ENCODE results near the gene SMIM38.

SMIM38 gene

GRCh38 chr11:69151836-69152235 lies 3.9 kb upstream of the SMIM38 start:
- Histone ChIP-seq H3K4me2 (ENCODE audit: low read length) (no peak overlapping the region), H3K36me3 (ENCODE audit: control insufficient read depth in 1 of 2, insufficient read depth in 2 of 2, low read length in 2 of 2) (no peaks in the 10 kb centered on the region), H3K79me1 (ENCODE audit: low read length) (no peaks in the 10 kb centered on the region), H2BK12ac (ENCODE audit: low read length) (no peak overlapping the region), H2BK5ac (ENCODE audit: low read depth, low read length, poor library complexity) (no peak overlapping the region), H3K4me1 (ENCODE audit: control insufficient read depth in 1 of 2, insufficient read depth in 2 of 2, low read length in 2 of 2) (peaks cover 0 to 3% of the 10 kb centered on the region in 2 experiments), H3K27me3 (ENCODE audit: insufficient read depth, low read length) (no peaks in the 10 kb centered on the region), H3K18ac (ENCODE audit: low read length) (no peak overlapping the region), H3K4ac (ENCODE audit: low read depth, low read length) (no peak overlapping the region), H4K91ac (ENCODE audit: low read depth, low read length) (no peak overlapping the region), H3K4me3 (ENCODE audit: low read depth, low read length) (no peak overlapping the region), H2AK5ac (ENCODE audit: low read length) (no peak overlapping the region), H3K23ac (ENCODE audit: low read length) (no peak overlapping the region), H3K79me2 (ENCODE audit: control insufficient read depth, insufficient read depth, low read length, poor library complexity) (no peaks in the 10 kb centered on the region), H2BK120ac (ENCODE audit: insufficient read depth, low read length, poor library complexity) (no peak overlapping the region), H2AFZ (ENCODE audit: insufficient read depth, low read length, poor library complexity) (no peak overlapping the region), H3K9me3 (ENCODE audit: insufficient read depth, low read depth, low read length) (peaks cover 8% of the 10 kb centered on the region), H4K12ac (ENCODE audit: low read depth, low read length) (no peak overlapping the region), H3K9ac (ENCODE audit: low read length) (no peak overlapping the region), H3K27ac (ENCODE audit: low read depth, low read length) (no peak overlapping the region), H3K14ac (ENCODE audit: low read length) (no peak overlapping the region), H4K8ac (ENCODE audit: low read depth, low read length) (no peak overlapping the region)
- WGBS (ENCODE audit: extremely low coverage, insufficient coverage, insufficient read length) = no CpG with 5 or more reads among the region's 10 CpGs
- DNase-seq = no peak

GRCh38 chr11:69152733-69153421 lies 2.9 kb upstream of the SMIM38 start:
- no peak overlapping the region for H3K23ac ChIP-seq (ENCODE audit: low read length)
- H2AFZ ChIP-seq (ENCODE audit: insufficient read depth, low read length, poor library complexity) = no peak overlapping the region
- H3K9me3 ChIP-seq (ENCODE audit: insufficient read depth, low read depth, low read length) = peaks cover 5% of the 10 kb centered on the region
- no peak overlapping the region for H2BK120ac ChIP-seq (ENCODE audit: insufficient read depth, low read length, poor library complexity)
- H3K4ac ChIP-seq (ENCODE audit: low read depth, low read length) = no peak overlapping the region
- no peak for DNase-seq
- no peak overlapping the region for H3K27ac ChIP-seq (ENCODE audit: low read depth, low read length)
- H2AK5ac ChIP-seq (ENCODE audit: low read length) = no peak overlapping the region
- no peak overlapping the region for H2BK12ac ChIP-seq (ENCODE audit: low read length)
- H4K12ac ChIP-seq (ENCODE audit: low read depth, low read length) = no peak overlapping the region
- H4K8ac ChIP-seq (ENCODE audit: low read depth, low read length) = no peak overlapping the region
- H2BK5ac ChIP-seq (ENCODE audit: low read depth, low read length, poor library complexity) = no peak overlapping the region
- H3K18ac ChIP-seq (ENCODE audit: low read length) = no peak overlapping the region
- no peak overlapping the region for H3K4me2 ChIP-seq (ENCODE audit: low read length)
- no peaks in the 10 kb centered on the region for H3K27me3 ChIP-seq (ENCODE audit: insufficient read depth, low read length)
- no peak overlapping the region for H4K91ac ChIP-seq (ENCODE audit: low read depth, low read length)
- no peak overlapping the region for H3K4me3 ChIP-seq (ENCODE audit: low read depth, low read length)
- no peaks in the 10 kb centered on the region for H3K79me1 ChIP-seq (ENCODE audit: low read length)
- H3K79me2 ChIP-seq (ENCODE audit: control insufficient read depth, insufficient read depth, low read length, poor library complexity) = no peaks in the 10 kb centered on the region
- no peaks in the 10 kb centered on the region for H3K36me3 ChIP-seq (ENCODE audit: control insufficient read depth in 1 of 2, insufficient read depth in 2 of 2, low read length in 2 of 2)
- WGBS (ENCODE audit: extremely low coverage, insufficient coverage, insufficient read length) = no CpG with 5 or more reads among the region's 23 CpGs
- H3K9ac ChIP-seq (ENCODE audit: low read length) = no peak overlapping the region
- no peak overlapping the region for H3K14ac ChIP-seq (ENCODE audit: low read length)
- H3K4me1 ChIP-seq (ENCODE audit: control insufficient read depth in 1 of 2, insufficient read depth in 2 of 2, low read length in 2 of 2) = peaks cover 0 to 3% of the 10 kb centered on the region in 2 experiments

DNA sequence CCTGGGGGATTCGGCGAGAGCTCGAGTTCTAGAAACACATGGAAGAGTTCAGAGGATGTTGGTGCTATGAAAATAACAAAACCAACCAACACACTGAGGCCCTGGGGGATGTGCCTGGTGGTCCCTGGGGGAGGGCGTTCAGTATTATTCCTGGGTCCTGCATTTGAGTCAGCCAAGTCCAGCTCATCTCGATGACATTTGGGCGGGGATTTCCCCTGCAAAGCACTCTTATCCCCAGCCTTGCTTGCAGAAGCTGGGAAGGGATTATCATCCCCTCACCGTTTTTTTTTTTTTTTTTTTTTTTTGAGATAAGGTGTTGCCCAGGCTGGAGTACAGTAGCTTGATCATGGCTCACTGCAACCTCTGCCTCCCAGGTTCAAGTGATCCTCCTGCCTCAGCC lies 2.1 kb upstream of the SMIM38 start:
- Histone ChIP-seq H4K91ac (ENCODE audit: low read depth, low read length) (no peak overlapping the region), H3K14ac (ENCODE audit: low read length) (no peak overlapping the region), H3K4ac (ENCODE audit: low read depth, low read length) (no peak overlapping the region), H3K79me1 (ENCODE audit: low read length) (no peaks in the 10 kb centered on the region), H2BK5ac (ENCODE audit: low read depth, low read length, poor library complexity) (no peak overlapping the region), H3K27me3 (ENCODE audit: insufficient read depth, low read length) (no peaks in the 10 kb centered on the region), H2AK5ac (ENCODE audit: low read length) (no peak overlapping the region), H3K9ac (ENCODE audit: low read length) (no peak overlapping the region), H3K4me3 (ENCODE audit: low read depth, low read length) (no peak overlapping the region), H2BK12ac (ENCODE audit: low read length) (no peak overlapping the region), H3K18ac (ENCODE audit: low read length) (no peak overlapping the region), H4K12ac (ENCODE audit: low read depth, low read length) (no peak overlapping the region), H3K27ac (ENCODE audit: low read depth, low read length) (no peak overlapping the region), H3K36me3 (ENCODE audit: control insufficient read depth in 1 of 2, insufficient read depth in 2 of 2, low read length in 2 of 2) (no peaks in the 10 kb centered on the region), H2BK120ac (ENCODE audit: insufficient read depth, low read length, poor library complexity) (no peak overlapping the region), H3K79me2 (ENCODE audit: control insufficient read depth, insufficient read depth, low read length, poor library complexity) (no peaks in the 10 kb centered on the region), H3K23ac (ENCODE audit: low read length) (no peak overlapping the region), H2AFZ (ENCODE audit: insufficient read depth, low read length, poor library complexity) (no peak overlapping the region), H4K8ac (ENCODE audit: low read depth, low read length) (no peak overlapping the region), H3K4me2 (ENCODE audit: low read length) (no peak overlapping the region), H3K9me3 (ENCODE audit: insufficient read depth, low read depth, low read length) (peaks cover 2% of the 10 kb centered on the region), H3K4me1 (ENCODE audit: control insufficient read depth in 1 of 2, insufficient read depth in 2 of 2, low read length in 2 of 2) (peaks cover 0 to 3% of the 10 kb centered on the region in 2 experiments)
- no CpG with 5 or more reads among the region's 7 CpGs for WGBS (ENCODE audit: extremely low coverage, insufficient coverage, insufficient read length)
- no peak for DNase-seq

DNA sequence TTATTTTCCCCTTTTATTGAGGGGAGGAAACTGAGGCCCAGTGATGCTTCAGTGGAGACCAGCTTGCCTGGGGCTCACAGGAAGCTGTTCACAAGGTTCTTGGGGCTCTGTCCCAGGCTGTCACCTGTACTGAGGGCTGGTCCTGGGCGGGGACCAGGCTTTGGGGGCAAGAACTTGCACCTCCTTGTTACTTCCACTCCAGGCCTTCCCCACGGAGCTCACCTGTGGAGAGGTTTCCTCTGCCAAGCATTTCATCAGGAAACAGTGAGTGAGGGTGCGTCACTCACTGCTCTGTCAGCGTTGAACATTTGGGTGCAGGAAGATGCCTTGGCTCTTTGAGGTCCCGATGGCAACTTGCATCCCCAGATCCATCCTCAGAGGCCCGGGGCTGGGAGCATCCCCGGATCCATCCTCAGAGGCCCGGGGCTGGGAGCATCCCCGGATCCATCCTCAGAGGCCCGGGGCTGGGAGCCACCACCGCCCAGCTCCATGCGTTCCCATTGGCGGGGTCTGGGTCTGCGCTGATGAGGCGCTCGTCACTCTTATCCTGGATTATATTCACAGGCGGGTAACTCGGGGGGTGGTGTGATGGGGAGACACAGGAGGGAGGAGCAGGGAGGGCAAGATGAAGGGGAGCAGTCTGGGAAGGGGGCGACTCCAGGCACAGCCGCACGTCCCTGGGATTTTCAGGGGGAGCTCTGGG lies 1.4 kb upstream of the SMIM38 start:
- no peak overlapping the region for H3K4ac ChIP-seq (ENCODE audit: low read depth, low read length)
- no peak overlapping the region for H3K14ac ChIP-seq (ENCODE audit: low read length)
- H3K9me3 ChIP-seq (ENCODE audit: insufficient read depth, low read depth, low read length) = peaks cover 3% of the 10 kb centered on the region
- no peaks in the 10 kb centered on the region for H3K27me3 ChIP-seq (ENCODE audit: insufficient read depth, low read length)
- no peaks in the 10 kb centered on the region for H3K79me1 ChIP-seq (ENCODE audit: low read length)
- no CpG with 5 or more reads among the region's 21 CpGs for WGBS (ENCODE audit: extremely low coverage, insufficient coverage, insufficient read length)
- DNase-seq = no peak
- no peaks in the 10 kb centered on the region for H3K36me3 ChIP-seq (ENCODE audit: control insufficient read depth in 1 of 2, insufficient read depth in 2 of 2, low read length in 2 of 2)
- H2BK12ac ChIP-seq (ENCODE audit: low read length) = no peak overlapping the region
- no peak overlapping the region for H2AK5ac ChIP-seq (ENCODE audit: low read length)
- H3K18ac ChIP-seq (ENCODE audit: low read length) = no peak overlapping the region
- no peak overlapping the region for H3K4me3 ChIP-seq (ENCODE audit: low read depth, low read length)
- no peak overlapping the region for H2AFZ ChIP-seq (ENCODE audit: insufficient read depth, low read length, poor library complexity)
- peaks cover 0 to 3% of the 10 kb centered on the region in 2 experiments for H3K4me1 ChIP-seq (ENCODE audit: control insufficient read depth in 1 of 2, insufficient read depth in 2 of 2, low read length in 2 of 2)
- no peak overlapping the region for H3K9ac ChIP-seq (ENCODE audit: low read length)
- no peaks in the 10 kb centered on the region for H3K79me2 ChIP-seq (ENCODE audit: control insufficient read depth, insufficient read depth, low read length, poor library complexity)
- no peak overlapping the region for H4K8ac ChIP-seq (ENCODE audit: low read depth, low read length)
- no peak overlapping the region for H3K23ac ChIP-seq (ENCODE audit: low read length)
- H4K91ac ChIP-seq (ENCODE audit: low read depth, low read length) = no peak overlapping the region
- no peak overlapping the region for H4K12ac ChIP-seq (ENCODE audit: low read depth, low read length)
- H2BK5ac ChIP-seq (ENCODE audit: low read depth, low read length, poor library complexity) = no peak overlapping the region
- no peak overlapping the region for H3K4me2 ChIP-seq (ENCODE audit: low read length)
- H3K27ac ChIP-seq (ENCODE audit: low read depth, low read length) = no peak overlapping the region
- no peak overlapping the region for H2BK120ac ChIP-seq (ENCODE audit: insufficient read depth, low read length, poor library complexity)

Measured in trophoblast cell (in vitro differentiated cells and primary cell).